Measurements from ENCODE around the gene TOX2. TPM values are rescaled to one million over a fixed set of nuclear protein-coding genes. Genes with fewer than 3 reads are reported as not detected.
A peak's percentile ranks its signal among the peaks of the same experiment; 100 is the strongest.

Gene TOX2
- total RNA-seq, 2 donors from 2014 or later, result 8.8 to 52.8 TPM

GRCh38 chr20:44102582-44102981 is 187.9 kb downstream of the TOX2 start:
- H3K4me1 ChIP-seq (replicated peaks), result no peaks in the 10 kb centered on the region
- intact Hi-C loops (cut with DNase I), result no loop called here

GRCh38 chr20:44104798-44105517 is 190.3 kb downstream of the TOX2 start:
- Histone ChIP-seq H3K4me1 (replicated peaks) (no peaks in the 10 kb centered on the region), H3K9me3 (no peaks in the 10 kb centered on the region), H3K36me3 (no peaks in the 10 kb centered on the region), H3K27me3 (replicated peaks; ENCODE audit: insufficient read depth) (no peaks in the 10 kb centered on the region), H3K27ac (no peak overlapping the region), H3K4me3 (no peak overlapping the region)
- WGBS, result 33% methylated on average over 7 of the region's 7 CpGs
- TF ChIP-seq CTCF (IDR thresholded peaks at IDR 0.05), result no peak
- no peak for TF ChIP-seq POLR2AphosphoS5 (IDR thresholded peaks at IDR 0.05)
- TF ChIP-seq POLR2A (IDR thresholded peaks at IDR 0.05), result no peak
- intact Hi-C loops (cut with DNase I), result no loop called here
- DNase-seq (ENCODE audit: low spot score), result peak; percentile 57

More at GRCh38 chr20:44102582-44102981, 187.9 kb downstream of the TOX2 start:
- Histone ChIP-seq H3K4me3 (no peak overlapping the region), H3K9me3 (no peaks in the 10 kb centered on the region), H3K36me3 (no peaks in the 10 kb centered on the region), H3K27me3 (replicated peaks; ENCODE audit: insufficient read depth) (no peaks in the 10 kb centered on the region), H3K27ac (no peak overlapping the region)
- no peak for DNase-seq (ENCODE audit: low spot score)
- TF ChIP-seq POLR2AphosphoS5 (IDR thresholded peaks at IDR 0.05) (no peak), POLR2A (IDR thresholded peaks at IDR 0.05) (no peak), CTCF (IDR thresholded peaks at IDR 0.05) (no peak)
- 86% methylated on average over 1 of the region's 1 CpG for WGBS

DNA sequence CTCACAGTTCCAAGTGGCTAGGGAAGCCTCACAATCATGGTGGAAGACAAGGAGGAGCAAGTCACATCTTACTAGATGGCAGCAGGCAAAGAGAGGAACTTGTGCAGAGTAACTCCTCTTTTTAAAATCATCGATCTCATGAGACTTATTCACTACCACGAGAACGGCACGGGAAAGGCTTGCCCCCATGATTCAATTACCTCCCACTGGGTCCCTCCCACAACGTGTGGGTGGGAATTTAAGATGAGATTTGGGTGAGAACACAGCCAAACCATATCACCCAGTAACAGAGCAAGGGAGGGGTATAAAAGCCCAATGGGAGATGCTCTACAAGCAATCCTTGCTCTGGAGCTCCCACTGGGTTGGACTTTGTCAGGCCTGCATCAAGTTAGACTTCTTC is 192.0 kb downstream of the TOX2 start:
- Histone ChIP-seq H3K4me1 (replicated peaks) (no peaks in the 10 kb centered on the region), H3K36me3 (no peaks in the 10 kb centered on the region), H3K9me3 (no peaks in the 10 kb centered on the region), H3K27ac (no peak overlapping the region), H3K4me3 (no peak overlapping the region), H3K27me3 (replicated peaks; ENCODE audit: insufficient read depth) (no peaks in the 10 kb centered on the region)
- 72% methylated on average over 5 of the region's 5 CpGs for WGBS
- intact Hi-C loops (cut with DNase I), result no loop called here
- DNase-seq (ENCODE audit: low spot score), result no peak
- TF ChIP-seq POLR2A (IDR thresholded peaks at IDR 0.05), result no peak
- TF ChIP-seq POLR2AphosphoS5 (IDR thresholded peaks at IDR 0.05), result no peak
- no peak for TF ChIP-seq CTCF (IDR thresholded peaks at IDR 0.05)

- no peak for TF ChIP-seq POLR2AphosphoS5 (IDR thresholded peaks at IDR 0.05)
- no peak for TF ChIP-seq POLR2A (IDR thresholded peaks at IDR 0.05)
- TF ChIP-seq CTCF (IDR thresholded peaks at IDR 0.05), result no peak
- no peaks in the 10 kb centered on the region for H3K4me1 ChIP-seq (replicated peaks)
- no peaks in the 10 kb centered on the region for H3K36me3 ChIP-seq
- no peak for DNase-seq (ENCODE audit: low spot score)
- 43% methylated on average over 5 of the region's 5 CpGs for WGBS
- no peaks in the 10 kb centered on the region for H3K27me3 ChIP-seq (replicated peaks; ENCODE audit: insufficient read depth)
- no peak overlapping the region for H3K27ac ChIP-seq
- no peaks in the 10 kb centered on the region for H3K9me3 ChIP-seq
- H3K4me3 ChIP-seq, result no peak overlapping the region
- intact Hi-C loops (cut with DNase I), result loop anchor here (5.0 to 10.0 kb wide), 2 partner anchors 202 to 655 kb away; partner anchors contain the start of genes FITM2 and SRSF6
These were observed 195.3 kb downstream of the TOX2 start for GRCh38 chr20:44109951-44110361.

Measured in prostate gland (tissue), 2 donors.